GM12878 (cell line): ENCODE measurements around the gene NSG1. TPM values are rescaled to one million over a fixed set of nuclear protein-coding genes. Genes with fewer than 3 reads are reported as not detected.

Experiments
- ATAC-seq: fragments of 200-7000 bp; cut with Tn5 transposase; 3 replicates; pipeline ENCODE4 v1.9.1; 2020; ENCODE audit warnings: mild to moderate bottlenecking, moderate library complexity
- BruUV-seq: library from RNA; stranded (reverse); fragments of 400-500 nt; replicated peaks from 2 replicates; lab custom pipeline; 2021; lab: Mats Ljungman, UMichigan
- CTCF ChIA-PET: fragments of 300-600 bp; sonication (Branson Sonifier 250); formaldehyde crosslinking; extraction: SDS; loops from one replicate; lab custom pipeline; 2021; ENCODE audit warnings: inconsistent platforms; lab: Yijun Ruan, JAX
- POLR2A ChIA-PET: fragments of 350-600 bp; formaldehyde crosslinking; extraction: SDS; loops from one replicate; lab custom pipeline; 2021; ENCODE audit warnings: inconsistent platforms; lab: Charles Lee
- RAD21 ChIA-PET: fragments of 300-600 bp; sonication (Branson Sonifier 250); formaldehyde crosslinking; loops from one replicate; lab custom pipeline; 2023; ENCODE audit warnings: antibody characterized with exemption; ENCODE audit not compliant: unreplicated experiment; lab: Charles Lee
- SMC1A ChIA-PET: fragments of 300-600 bp; sonication (Branson Sonifier 250); formaldehyde crosslinking; loops from one replicate; lab custom pipeline; 2023; ENCODE audit not compliant: unreplicated experiment, uncharacterized antibody; lab: Charles Lee
- DNase-seq: peaks from one replicate; pipeline ENCODE4 v3.0.0-alpha.2; 2011; ENCODE audit warnings: low read depth, low spot score
- FAIRE-seq: peaks from 3 replicates; lab custom pipeline; 2011; peaks lifted over from hg19 to GRCh38; lab: Jason Lieb, UNC
- H2AFZ ChIP-seq: 2 replicates; pipeline ENCODE4 v1.6.0; 2011; ENCODE audit warnings: low read depth, low read length, control low read depth; ENCODE audit not compliant: control insufficient read depth
- H3K27ac ChIP-seq: 2 replicates; pipeline ENCODE4 v1.5.1; 2011; ENCODE audit warnings: control low read depth; ENCODE audit not compliant: control insufficient read depth, insufficient read depth
- H3K27me3 ChIP-seq, 2 experiments: replicated peaks in 1 of 2; 2 replicates each; pipeline versions ENCODE4 v1.6.0 to v1.6.1; 2011; ENCODE audit warnings: low read length in 1 of 2; ENCODE audit not compliant: control insufficient read depth in 2 of 2, insufficient read depth in 2 of 2
- H3K36me3 ChIP-seq, 2 experiments: 2 replicates each; pipeline ENCODE4 v1.5.1; 2011; ENCODE audit warnings: low read length in 1 of 2; ENCODE audit not compliant: control insufficient read depth in 2 of 2, insufficient read depth in 2 of 2
- H3K4me1 ChIP-seq: 2 replicates; pipeline ENCODE4 v1.6.1; 2011; ENCODE audit warnings: mild to moderate bottlenecking, low read length, moderate library complexity, mixed read lengths; ENCODE audit not compliant: control insufficient read depth, insufficient read depth
- H3K4me2 ChIP-seq: 2 replicates; pipeline ENCODE4 v1.6.0; 2011; ENCODE audit warnings: control low read depth; ENCODE audit not compliant: control insufficient read depth, insufficient read depth
- H3K4me3 ChIP-seq: fragments of 200-600 bp; sonication (generic); 2 replicates; pipeline ENCODE4 v1.5.1; 2016
- H3K79me2 ChIP-seq: 2 replicates; pipeline ENCODE4 v1.6.0; 2011; ENCODE audit warnings: low read length; ENCODE audit not compliant: control insufficient read depth, insufficient read depth
- H3K9ac ChIP-seq: 2 replicates; pipeline ENCODE4 v1.8.0; 2011; ENCODE audit warnings: low read length, control low read depth, mixed read lengths; ENCODE audit not compliant: control insufficient read depth, insufficient read depth
- H3K9me3 ChIP-seq: replicated peaks from 3 replicates; pipeline ENCODE4 v1.5.1; 2011; ENCODE audit warnings: mild to moderate bottlenecking, low read length; ENCODE audit not compliant: control insufficient read depth, insufficient read depth
- H4K20me1 ChIP-seq: 2 replicates; pipeline ENCODE4 v1.6.0; 2011; ENCODE audit not compliant: control insufficient read depth, insufficient read depth
- CEBPZ ChIP-seq: fragments of 150-350 bp; IDR thresholded peaks from 2 replicates; pipeline ENCODE4 v1.6.1; 2016; ENCODE audit warnings: low read depth, low read length
- HDGF ChIP-seq: fragments of 450-650 bp; IDR thresholded peaks from 2 replicates; pipeline ENCODE4 v1.6.1; 2016; ENCODE audit warnings: antibody characterized with exemption
- HSF1 ChIP-seq: fragments of 150-350 bp; IDR thresholded peaks from 2 replicates; pipeline ENCODE4 v1.6.1; 2014; ENCODE audit warnings: mild to moderate bottlenecking, low read depth, low read length
- KDM1A ChIP-seq: fragments of 200-600 bp; sonication (generic); IDR thresholded peaks from 2 replicates; pipeline ENCODE4 v1.6.1; 2016; ENCODE audit warnings: borderline replicate concordance
- NBN ChIP-seq: fragments of 450-650 bp; IDR thresholded peaks from 2 replicates; pipeline ENCODE4 v1.6.1; 2016
- PAX5 ChIP-seq: IDR thresholded peaks from 2 replicates; pipeline ENCODE4 v1.6.1; 2011; ENCODE audit warnings: low read depth, low read length, borderline replicate concordance
- RFX5 ChIP-seq: IDR thresholded peaks from 2 replicates; pipeline ENCODE4 v1.6.1; 2011; ENCODE audit warnings: low read depth, low read length, improper control_type of control experiment
- SUPT20H ChIP-seq: IDR thresholded peaks from 2 replicates; pipeline ENCODE4 v1.6.1; 2011; ENCODE audit warnings: low read depth, mild to moderate bottlenecking, low read length, moderate library complexity, borderline replicate concordance; ENCODE audit not compliant: control insufficient read depth
- WGBS: methylation state at CpG from one replicate; pipeline ENCODE4 v1.1.6; 2016; ENCODE audit warnings: low lambda C conversion rate; ENCODE audit not compliant: insufficient replicate concordance, insufficient coverage; ENCODE audit errors: missing lambda C conversion rate; 5-methylcytosine and 5-hydroxymethylcytosine counted together
- in situ Hi-C: fragments of 300-500 bp; cut with MboI; formaldehyde crosslinking; loops from 9 replicates; pipeline ENCODE4 v1.14.3; 2018; ENCODE audit warnings: mixed read lengths
- intact Hi-C: fragments of 100-400 bp; cut with micrococcal nuclease; formaldehyde crosslinking; loops from one replicate; pipeline ENCODE4 v1.14.2; 2022; ENCODE audit not compliant: unreplicated experiment
- polyA plus RNA-seq, 11 experiments: library from polyadenylated mRNA; depleted of rRNA in 4 of 11; unstranded in 6 of 11; stranded (reverse) in 5 of 11; fragments of >200 nt; fragmentation: Nextera tagmentation in 4 of 11; fragmentation: Illumina TruSeq in 1 of 11; extraction: Ambion mirVana in 4 of 11; extraction: Trizol in 1 of 11; gene quantifications; 1 replicate in 1 of 11; 2 replicates in 10 of 11; pipeline versions ENCODE4 v1.2.1 to v1.2.3, GENCODE V29; 2011 to 2016; ENCODE audit warnings: inconsistent platforms in 2 of 11, missing spikeins in 2 of 11, low read depth in 1 of 11
- total RNA-seq, 4 experiments: library from RNA; depleted of rRNA in 3 of 4; stranded (reverse); fragments of >200 nt in 3 of 4; fragmentation: Illumina TruSeq in 1 of 4; extraction: Trizol in 1 of 4; gene quantifications; 2 replicates each; pipeline versions ENCODE4 v1.2.1 to v1.2.3, GENCODE V29; 2013 to 2021
- TF ChIP-seq, protein P1 (sequence below): IDR thresholded peaks from 2 replicates; pipeline ENCODE4 v1.6.1; 2012; ENCODE audit warnings: mild to moderate bottlenecking, low read depth, low read length

NSG1 gene
- total and polyA plus RNA-seq, 10 of the 15 experiments (the other 5 are each of a cell fraction or from before 2014, with no cell fraction given), result 0.03 to 0.19 (median 0.10) TPM; not detected in 5

GRCh38 chr4:4377191-4377590 lies 9.7 kb upstream of the NSG1 start:
- Histone ChIP-seq H4K20me1 (no peaks in the 10 kb centered on the region), H2AFZ (no peak overlapping the region), H3K4me3 (no peak overlapping the region), H3K27ac (no peak overlapping the region), H3K4me1 (no peaks in the 10 kb centered on the region), H3K36me3 (no peaks in the 10 kb centered on the region), H3K4me2 (no peak overlapping the region), H3K9ac (no peak overlapping the region), H3K79me2 (no peaks in the 10 kb centered on the region), H3K27me3 (no peaks in the 10 kb centered on the region; a peak in 1 of 4 replicates), H3K9me3 (no peaks in the 10 kb centered on the region)
- in situ Hi-C loops (no loop called here), intact Hi-C loops (no loop called here)
- ChIA-PET CTCF (no interaction called here), SMC1A (no interaction called here), POLR2A (no interaction called here), RAD21 (no interaction called here)
- TF ChIP-seq HDGF (no peak), NBN (no peak), CEBPZ (no peak), PAX5 (no peak), RFX5 (no peak), KDM1A (no peak), SUPT20H (no peak), HSF1 (no peak)
- TF ChIP-seq, protein P1, sequence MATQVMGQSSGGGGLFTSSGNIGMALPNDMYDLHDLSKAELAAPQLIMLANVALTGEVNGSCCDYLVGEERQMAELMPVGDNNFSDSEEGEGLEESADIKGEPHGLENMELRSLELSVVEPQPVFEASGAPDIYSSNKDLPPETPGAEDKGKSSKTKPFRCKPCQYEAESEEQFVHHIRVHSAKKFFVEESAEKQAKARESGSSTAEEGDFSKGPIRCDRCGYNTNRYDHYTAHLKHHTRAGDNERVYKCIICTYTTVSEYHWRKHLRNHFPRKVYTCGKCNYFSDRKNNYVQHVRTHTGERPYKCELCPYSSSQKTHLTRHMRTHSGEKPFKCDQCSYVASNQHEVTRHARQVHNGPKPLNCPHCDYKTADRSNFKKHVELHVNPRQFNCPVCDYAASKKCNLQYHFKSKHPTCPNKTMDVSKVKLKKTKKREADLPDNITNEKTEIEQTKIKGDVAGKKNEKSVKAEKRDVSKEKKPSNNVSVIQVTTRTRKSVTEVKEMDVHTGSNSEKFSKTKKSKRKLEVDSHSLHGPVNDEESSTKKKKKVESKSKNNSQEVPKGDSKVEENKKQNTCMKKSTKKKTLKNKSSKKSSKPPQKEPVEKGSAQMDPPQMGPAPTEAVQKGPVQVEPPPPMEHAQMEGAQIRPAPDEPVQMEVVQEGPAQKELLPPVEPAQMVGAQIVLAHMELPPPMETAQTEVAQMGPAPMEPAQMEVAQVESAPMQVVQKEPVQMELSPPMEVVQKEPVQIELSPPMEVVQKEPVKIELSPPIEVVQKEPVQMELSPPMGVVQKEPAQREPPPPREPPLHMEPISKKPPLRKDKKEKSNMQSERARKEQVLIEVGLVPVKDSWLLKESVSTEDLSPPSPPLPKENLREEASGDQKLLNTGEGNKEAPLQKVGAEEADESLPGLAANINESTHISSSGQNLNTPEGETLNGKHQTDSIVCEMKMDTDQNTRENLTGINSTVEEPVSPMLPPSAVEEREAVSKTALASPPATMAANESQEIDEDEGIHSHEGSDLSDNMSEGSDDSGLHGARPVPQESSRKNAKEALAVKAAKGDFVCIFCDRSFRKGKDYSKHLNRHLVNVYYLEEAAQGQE, result no peak
- DNase-seq (no peak), ATAC-seq (no peak), FAIRE-seq (no peak)
- no TSS peak for BruUV-seq
- WGBS, result 49% methylated on average over 12 of the region's 12 CpGs
